ENCODE measurements around the gene PIEZO1. TPM values are rescaled to one million over a fixed set of nuclear protein-coding genes. Genes with fewer than 3 reads are reported as not detected.
"Not testable (repeated sequence)": the region's sequence is repeated elsewhere in the genome, so short reads cannot be mapped to it uniquely, and the experiment has no call there.

The PIEZO1 gene
- total and polyA plus RNA-seq, 5 donors, result 21.7 to 45.6 (median 30.5) TPM

- 37% methylated on average over 34 of the region's 34 CpGs for WGBS
- Histone ChIP-seq H3K9me3 (ENCODE audit: control insufficient read depth, low read length) (no peaks in the 10 kb centered on the region), H3K4me3 (ENCODE audit: low read length) (no peak overlapping the region), H3K27me3 (ENCODE audit: control insufficient read depth, insufficient read depth) (no peaks in the 10 kb centered on the region), H3K27ac (ENCODE audit: low read length) (no peak overlapping the region), H3K4me1 (ENCODE audit: control insufficient read depth, insufficient read depth, low read length) (peaks cover 4% of the 10 kb centered on the region)
- intact Hi-C loops (cut with DNase I), result loop anchor here in 2 of 4 donors (5.0 kb wide), 2 partner anchors 32 to 37 kb away; no protein-coding TSS in a partner anchor
- peak in 1 of 2 donors; percentile 33 for ATAC-seq
- DNase-seq, result peak; percentile 64 to 85 (median 75)
Observed at GRCh38 chr16:88779406-88780141, 5.4 kb downstream of the PIEZO1 start.

- intact Hi-C loops (cut with DNase I), result no loop called here
- WGBS, result 88% methylated on average over 30 of the region's 30 CpGs
- peaks cover 7% of the 10 kb centered on the region for H3K4me1 ChIP-seq (ENCODE audit: control insufficient read depth, insufficient read depth, low read length)
- H3K9me3 ChIP-seq (ENCODE audit: control insufficient read depth, low read length), result no peaks in the 10 kb centered on the region
- no peak overlapping the region for H3K4me3 ChIP-seq (ENCODE audit: low read length)
- H3K27me3 ChIP-seq (ENCODE audit: control insufficient read depth, insufficient read depth), result no peaks in the 10 kb centered on the region
- no peak for ATAC-seq
- no peak overlapping the region for H3K27ac ChIP-seq (ENCODE audit: low read length)
- no peak for DNase-seq
Observed at GRCh38 chr16:88778541-88779065, 6.4 kb downstream of the PIEZO1 start.

GRCh38 chr16:88778271-88778525 is 6.8 kb downstream of the PIEZO1 start:
- H3K27ac ChIP-seq (ENCODE audit: low read length), result no peak overlapping the region
- DNase-seq, result no peak
- H3K4me1 ChIP-seq (ENCODE audit: control insufficient read depth, insufficient read depth, low read length), result peaks cover 8% of the 10 kb centered on the region
- WGBS, result 80% methylated on average over 7 of the region's 7 CpGs
- intact Hi-C loops (cut with DNase I), result no loop called here
- H3K9me3 ChIP-seq (ENCODE audit: control insufficient read depth, low read length), result no peaks in the 10 kb centered on the region
- H3K27me3 ChIP-seq (ENCODE audit: control insufficient read depth, insufficient read depth), result no peaks in the 10 kb centered on the region
- no peak for ATAC-seq
- no peak overlapping the region for H3K4me3 ChIP-seq (ENCODE audit: low read length)

GRCh38 chr16:88777471-88778270 is 7.3 kb downstream of the PIEZO1 start:
- intact Hi-C loops (cut with DNase I), result no loop called here
- no peak for DNase-seq
- WGBS, result 88% methylated on average over 34 of the region's 34 CpGs
- H3K27me3 ChIP-seq (ENCODE audit: control insufficient read depth, insufficient read depth), result no peaks in the 10 kb centered on the region
- no peak for ATAC-seq
- H3K4me1 ChIP-seq (ENCODE audit: control insufficient read depth, insufficient read depth, low read length), result peaks cover 9% of the 10 kb centered on the region
- H3K27ac ChIP-seq (ENCODE audit: low read length), result no peak overlapping the region
- H3K9me3 ChIP-seq (ENCODE audit: control insufficient read depth, low read length), result no peaks in the 10 kb centered on the region
- no peak overlapping the region for H3K4me3 ChIP-seq (ENCODE audit: low read length)

DNA sequence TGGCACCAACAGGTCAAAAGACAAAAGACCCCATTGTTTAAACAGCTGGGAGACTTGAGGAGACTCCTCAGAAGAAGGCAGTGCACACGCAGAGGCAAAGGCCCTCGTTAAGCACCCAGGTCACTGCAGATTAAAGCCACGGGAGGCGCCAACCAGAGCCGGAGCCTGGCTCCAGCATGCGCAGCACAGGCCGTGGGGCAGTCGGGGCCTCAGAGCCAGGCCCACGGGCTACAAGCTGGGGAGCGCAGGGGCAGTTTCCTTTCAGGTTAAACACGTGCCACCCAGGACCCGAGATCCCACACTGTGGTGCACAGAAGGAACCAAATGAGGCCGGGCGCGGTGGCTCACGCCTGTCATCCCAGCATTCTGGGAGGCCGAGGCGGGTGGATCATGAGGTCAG is 9.2 kb downstream of the PIEZO1 start:
- Histone ChIP-seq H3K9me3 (ENCODE audit: control insufficient read depth, low read length) (no peaks in the 10 kb centered on the region), H3K4me1 (ENCODE audit: control insufficient read depth, insufficient read depth, low read length) (peaks cover 12% of the 10 kb centered on the region), H3K4me3 (ENCODE audit: low read length) (no peak overlapping the region), H3K27ac (ENCODE audit: low read length) (no peak overlapping the region), H3K27me3 (ENCODE audit: control insufficient read depth, insufficient read depth) (no peaks in the 10 kb centered on the region)
- ATAC-seq (no peak), DNase-seq (peak in 1 of 3 donors; percentile 32)
- 94% methylated on average over 18 of the region's 18 CpGs for WGBS
- intact Hi-C loops (cut with DNase I), result no loop called here

GRCh38 chr16:88774544-88775393 is 10.3 kb downstream of the PIEZO1 start:
- H3K4me3 ChIP-seq (ENCODE audit: low read length), result no peak overlapping the region
- ATAC-seq (no peak), DNase-seq (no peak)
- H3K27ac ChIP-seq (ENCODE audit: low read length), result no peak overlapping the region
- H3K9me3 ChIP-seq (ENCODE audit: control insufficient read depth, low read length), result no peaks in the 10 kb centered on the region
- H3K4me1 ChIP-seq (ENCODE audit: control insufficient read depth, insufficient read depth, low read length), result peaks cover 10% of the 10 kb centered on the region
- WGBS, result 92% methylated on average over 32 of the region's 32 CpGs
- no peaks in the 10 kb centered on the region for H3K27me3 ChIP-seq (ENCODE audit: control insufficient read depth, insufficient read depth)
- intact Hi-C loops (cut with DNase I), result no loop called here

DNA sequence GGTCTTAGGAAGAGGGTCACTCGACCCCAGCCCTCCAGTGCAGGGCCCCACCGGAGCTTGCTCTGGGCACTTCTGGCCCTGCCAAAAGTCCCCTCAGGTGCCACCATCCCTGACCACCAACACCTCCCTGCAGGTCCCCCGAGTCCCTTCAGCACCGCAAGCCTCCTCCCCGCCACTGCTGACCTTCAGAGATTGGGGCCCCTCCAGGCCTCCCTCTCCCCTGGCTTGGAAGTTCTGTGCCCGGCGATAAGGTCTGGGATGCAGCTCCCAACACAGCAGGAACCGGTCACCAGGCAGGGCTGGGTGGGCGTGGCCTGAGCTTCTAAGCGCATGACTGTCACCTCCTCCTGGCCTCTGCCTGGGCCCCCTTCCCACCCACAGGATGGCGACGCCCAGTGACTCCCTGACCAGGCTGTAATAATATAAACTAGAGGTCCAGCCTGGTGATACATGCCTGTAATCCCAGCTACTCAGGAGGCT is 11.2 kb downstream of the PIEZO1 start:
- Histone ChIP-seq H3K27ac (ENCODE audit: low read length) (no peak overlapping the region), H3K27me3 (ENCODE audit: control insufficient read depth, insufficient read depth) (no peaks in the 10 kb centered on the region), H3K4me1 (ENCODE audit: control insufficient read depth, insufficient read depth, low read length) (peaks cover 9% of the 10 kb centered on the region), H3K4me3 (ENCODE audit: low read length) (no peak overlapping the region), H3K9me3 (ENCODE audit: control insufficient read depth, low read length) (no peaks in the 10 kb centered on the region)
- WGBS, result 36% methylated on average over 12 of the region's 12 CpGs
- ATAC-seq (peak; percentile 75 to 87), DNase-seq (peak; percentile 91 to 95 (median 92))
- intact Hi-C loops (cut with DNase I), result no loop called here

GRCh38 chr16:88772871-88773811 is 11.9 kb downstream of the PIEZO1 start:
- intact Hi-C loops (cut with DNase I), result no loop called here
- Histone ChIP-seq H3K4me1 (ENCODE audit: control insufficient read depth, insufficient read depth, low read length) (peaks cover 16% of the 10 kb centered on the region), H3K9me3 (ENCODE audit: control insufficient read depth, low read length) (no peaks in the 10 kb centered on the region), H3K27me3 (ENCODE audit: control insufficient read depth, insufficient read depth) (no peaks in the 10 kb centered on the region), H3K27ac (ENCODE audit: low read length) (no peak overlapping the region), H3K4me3 (ENCODE audit: low read length) (no peak overlapping the region)
- ATAC-seq (peak; percentile 15 to 34), DNase-seq (peak; percentile 73 to 85 (median 84))
- 36% methylated on average over 29 of the region's 29 CpGs for WGBS

GRCh38 chr16:88771781-88772180 is 13.2 kb downstream of the PIEZO1 start:
- intact Hi-C loops (cut with DNase I); H3K27ac ChIP-seq (ENCODE audit: low read length): not testable (repeated sequence)
- 98% methylated on average over 18 of the region's 23 CpGs for WGBS

DNA sequence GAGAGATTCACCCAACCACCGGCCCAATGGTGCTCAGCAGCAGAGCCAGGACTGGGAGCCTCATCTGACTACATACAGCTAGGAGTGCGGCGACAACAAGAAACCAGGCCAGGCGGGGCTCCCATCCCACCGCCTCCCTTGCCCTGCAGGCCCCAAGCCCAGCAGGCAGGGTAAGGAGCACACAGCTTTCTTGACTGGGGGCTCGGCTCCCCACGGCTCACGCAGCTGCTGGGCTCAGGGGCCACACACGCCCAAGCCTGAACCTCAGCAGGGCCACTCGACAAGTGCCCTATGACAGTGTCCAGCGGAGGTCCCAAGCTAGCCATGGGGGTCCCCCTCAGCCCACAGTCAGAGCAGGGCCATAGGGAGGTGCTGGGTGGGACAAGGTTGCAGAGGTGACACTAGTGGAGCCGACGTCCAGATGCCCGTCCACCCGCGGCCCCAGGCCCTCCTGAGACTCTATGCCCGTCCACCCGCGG is 13.7 kb downstream of the PIEZO1 start:
- WGBS, result 86% methylated on average over 19 of the region's 19 CpGs
- no peak overlapping the region for H3K27ac ChIP-seq (ENCODE audit: low read length)
- no peak for DNase-seq
- ATAC-seq, result no peak
- no peaks in the 10 kb centered on the region for H3K27me3 ChIP-seq (ENCODE audit: control insufficient read depth, insufficient read depth)
- no peak overlapping the region for H3K4me3 ChIP-seq (ENCODE audit: low read length)
- peaks cover 25% of the 10 kb centered on the region for H3K4me1 ChIP-seq (ENCODE audit: control insufficient read depth, insufficient read depth, low read length)
- H3K9me3 ChIP-seq (ENCODE audit: control insufficient read depth, low read length), result no peaks in the 10 kb centered on the region
- intact Hi-C loops (cut with DNase I), result no loop called here

More at GRCh38 chr16:88771781-88772180, 13.2 kb downstream of the PIEZO1 start:
- not testable (repeated sequence) for H3K9me3 ChIP-seq (ENCODE audit: control insufficient read depth, low read length); ATAC-seq; H3K27me3 ChIP-seq (ENCODE audit: control insufficient read depth, insufficient read depth); H3K4me3 ChIP-seq (ENCODE audit: low read length); DNase-seq
- peaks cover 25% of the 10 kb centered on the region for H3K4me1 ChIP-seq (ENCODE audit: control insufficient read depth, insufficient read depth, low read length)
